NOMO-1 (cell line): ENCODE data around the gene CFAP298.
A peak's percentile ranks its signal among the peaks of the same experiment; 100 is the strongest.
"Not testable (repeated sequence)": the region's sequence is repeated elsewhere in the genome, so short reads cannot be mapped to it uniquely, and the experiment has no call there.

Experiments used
- DNase-seq, 2 experiments: peaks; one replicate each; lab custom pipeline; 2025; ENCODE audit not compliant: unreplicated experiment in 2 of 2; lab: John Stamatoyannopoulos, UW

CFAP298 gene

GRCh38 chr21:32612075-32612998 lies at the start of gene CFAP298:
CFAP298 (minus strand) TSS chr21:32612377; CDS start chr21:32612243, 134 bp downstream.
- peak; percentile 90 to 92 for DNase-seq

GRCh38 chr21:32661026-32661782 lies 49.0 kb upstream of the CFAP298 start:
- DNase-seq, result not testable (repeated sequence)

- no peak for DNase-seq
Measured at GRCh38 chr21:32658524-32658923, 46.3 kb upstream of the CFAP298 start.

- peak in 1 of 2 experiments; percentile 35 for DNase-seq
Measured at GRCh38 chr21:32653326-32653901, 41.2 kb upstream of the CFAP298 start.

- no peak for DNase-seq
Measured at GRCh38 chr21:32648165-32648564, 36.0 kb upstream of the CFAP298 start.

GRCh38 chr21:32645261-32646182 lies 33.3 kb upstream of the CFAP298 start:
- DNase-seq, result no peak

- DNase-seq, result no peak
Measured at GRCh38 chr21:32641710-32642698, 29.8 kb upstream of the CFAP298 start.

GRCh38 chr21:32626621-32627196 lies 14.5 kb upstream of the CFAP298 start:
- DNase-seq, result no peak

- not testable (repeated sequence) for DNase-seq
Measured at GRCh38 chr21:32618218-32618617, 6.0 kb upstream of the CFAP298 start.

GRCh38 chr21:32613436-32614043 lies 1.4 kb upstream of the CFAP298 start:
- no peak for DNase-seq

GRCh38 chr21:32612999-32613337 lies 791 bp upstream of the CFAP298 start:
- no peak for DNase-seq

- DNase-seq, result peak; percentile 27 to 31
Measured at GRCh38 chr21:32611471-32611997, 643 bp downstream of the CFAP298 start.

- DNase-seq, result not testable (repeated sequence)
Measured at GRCh38 chr21:32610940-32611339, 1.2 kb downstream of the CFAP298 start.

GRCh38 chr21:32608851-32609250 lies 3.3 kb downstream of the CFAP298 start:
- DNase-seq, result no peak

GRCh38 chr21:32605469-32605868 lies 6.7 kb downstream of the CFAP298 start:
- no peak for DNase-seq

- DNase-seq, result no peak
Measured at GRCh38 chr21:32604464-32604863, 7.7 kb downstream of the CFAP298 start.

- DNase-seq, result no peak
Measured at GRCh38 chr21:32603131-32603530, 9.0 kb downstream of the CFAP298 start.

- no peak for DNase-seq
Measured at GRCh38 chr21:32602099-32602498, 10.1 kb downstream of the CFAP298 start.
